ENCODE measurements around the gene RRAGA. TPM values are rescaled to one million over a fixed set of nuclear protein-coding genes. Genes with fewer than 3 reads are reported as not detected.
A peak's percentile ranks its signal among the peaks of the same experiment; 100 is the strongest.

RRAGA gene, protein sequence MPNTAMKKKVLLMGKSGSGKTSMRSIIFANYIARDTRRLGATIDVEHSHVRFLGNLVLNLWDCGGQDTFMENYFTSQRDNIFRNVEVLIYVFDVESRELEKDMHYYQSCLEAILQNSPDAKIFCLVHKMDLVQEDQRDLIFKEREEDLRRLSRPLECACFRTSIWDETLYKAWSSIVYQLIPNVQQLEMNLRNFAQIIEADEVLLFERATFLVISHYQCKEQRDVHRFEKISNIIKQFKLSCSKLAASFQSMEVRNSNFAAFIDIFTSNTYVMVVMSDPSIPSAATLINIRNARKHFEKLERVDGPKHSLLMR
- total RNA-seq = 54.6 and 59.5 TPM in 2 replicates

DNA sequence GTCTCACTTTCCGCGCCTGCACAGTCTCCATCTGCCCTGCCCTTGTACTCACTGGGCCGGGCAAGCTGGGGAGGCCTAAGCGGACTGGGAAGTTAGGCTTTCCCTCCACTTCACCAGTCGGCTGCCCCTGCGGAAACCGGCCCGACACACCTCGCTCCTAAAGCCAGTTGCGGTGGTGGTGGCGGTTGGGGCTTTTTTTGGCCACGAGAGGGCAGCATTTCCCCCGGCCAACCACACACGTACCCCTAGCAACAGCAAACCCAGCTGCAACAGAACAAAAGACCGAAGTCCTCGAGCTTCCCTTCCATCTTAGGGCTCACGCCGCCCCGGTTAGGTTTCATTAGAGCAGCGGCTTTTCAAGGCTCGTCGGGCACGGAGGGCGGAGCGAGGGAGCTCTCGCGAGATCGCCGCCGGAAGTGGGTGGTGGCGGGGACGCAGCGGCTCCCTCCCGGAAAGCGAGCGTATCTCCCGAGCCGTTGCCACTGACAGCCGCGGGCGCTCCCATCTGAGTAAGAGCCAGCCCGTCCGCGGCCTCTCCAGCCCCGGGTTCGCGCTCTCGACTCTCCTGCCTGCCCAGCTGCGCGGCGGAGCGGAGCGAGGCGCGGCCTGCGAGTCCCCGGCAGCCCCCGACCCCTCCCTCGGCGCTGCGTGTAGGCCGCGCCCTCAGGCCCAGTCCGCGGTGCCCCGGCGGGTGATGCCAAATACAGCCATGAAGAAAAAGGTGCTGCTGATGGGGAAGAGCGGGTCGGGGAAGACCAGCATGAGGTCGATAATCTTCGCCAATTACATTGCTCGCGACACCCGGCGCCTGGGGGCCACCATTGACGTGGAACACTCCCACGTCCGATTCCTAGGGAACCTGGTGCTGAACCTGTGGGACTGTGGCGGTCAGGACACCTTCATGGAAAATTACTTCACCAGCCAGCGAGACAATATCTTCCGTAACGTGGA lies at the start of gene RRAGA:
TSS of gene RRAGA (plus strand) at position 462 of the 951 bp plus-strand sequence. CDS start at position 695, 233 bp downstream.
- H3K4me3 ChIP-seq (ENCODE audit: insufficient read depth, low read length) = peak within 1 kb of the TSS; percentile 85
- no peaks in the 10 kb centered on the region for H3K9me3 ChIP-seq (ENCODE audit: low read depth, low read length)
- H4K20me1 ChIP-seq (ENCODE audit: insufficient read depth, low read length) = peaks cover 10% of the 10 kb centered on the region
- no peaks in the 10 kb centered on the region for H3K27me3 ChIP-seq (ENCODE audit: insufficient read depth, low read length)
- peak within 1 kb of the TSS; percentile 89 for H3K4me2 ChIP-seq (ENCODE audit: insufficient read depth, low read length)
- H2AFZ ChIP-seq (ENCODE audit: low read length) = peak within 1 kb of the TSS; percentile 97
- H3K27ac ChIP-seq (ENCODE audit: low read depth, low read length) = peak within 1 kb of the TSS; percentile 87
- H3K79me2 ChIP-seq (ENCODE audit: insufficient read depth, low read length) = peaks cover 31% of the 10 kb centered on the region
- no peaks in the 10 kb centered on the region for H3K36me3 ChIP-seq (ENCODE audit: insufficient read depth, low read length)
- peaks cover 13% of the 10 kb centered on the region for H3K4me1 ChIP-seq (ENCODE audit: insufficient read depth, low read length)
- DNase-seq (ENCODE audit: insufficient read length, low spot score, missing footprints) = peak; percentile 96
- TF ChIP-seq, protein P1, sequence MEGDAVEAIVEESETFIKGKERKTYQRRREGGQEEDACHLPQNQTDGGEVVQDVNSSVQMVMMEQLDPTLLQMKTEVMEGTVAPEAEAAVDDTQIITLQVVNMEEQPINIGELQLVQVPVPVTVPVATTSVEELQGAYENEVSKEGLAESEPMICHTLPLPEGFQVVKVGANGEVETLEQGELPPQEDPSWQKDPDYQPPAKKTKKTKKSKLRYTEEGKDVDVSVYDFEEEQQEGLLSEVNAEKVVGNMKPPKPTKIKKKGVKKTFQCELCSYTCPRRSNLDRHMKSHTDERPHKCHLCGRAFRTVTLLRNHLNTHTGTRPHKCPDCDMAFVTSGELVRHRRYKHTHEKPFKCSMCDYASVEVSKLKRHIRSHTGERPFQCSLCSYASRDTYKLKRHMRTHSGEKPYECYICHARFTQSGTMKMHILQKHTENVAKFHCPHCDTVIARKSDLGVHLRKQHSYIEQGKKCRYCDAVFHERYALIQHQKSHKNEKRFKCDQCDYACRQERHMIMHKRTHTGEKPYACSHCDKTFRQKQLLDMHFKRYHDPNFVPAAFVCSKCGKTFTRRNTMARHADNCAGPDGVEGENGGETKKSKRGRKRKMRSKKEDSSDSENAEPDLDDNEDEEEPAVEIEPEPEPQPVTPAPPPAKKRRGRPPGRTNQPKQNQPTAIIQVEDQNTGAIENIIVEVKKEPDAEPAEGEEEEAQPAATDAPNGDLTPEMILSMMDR (IDR thresholded peaks at IDR 0.05; ENCODE audit: extremely low read depth, low read depth, low read length) = peak; percentile 84

DNA sequence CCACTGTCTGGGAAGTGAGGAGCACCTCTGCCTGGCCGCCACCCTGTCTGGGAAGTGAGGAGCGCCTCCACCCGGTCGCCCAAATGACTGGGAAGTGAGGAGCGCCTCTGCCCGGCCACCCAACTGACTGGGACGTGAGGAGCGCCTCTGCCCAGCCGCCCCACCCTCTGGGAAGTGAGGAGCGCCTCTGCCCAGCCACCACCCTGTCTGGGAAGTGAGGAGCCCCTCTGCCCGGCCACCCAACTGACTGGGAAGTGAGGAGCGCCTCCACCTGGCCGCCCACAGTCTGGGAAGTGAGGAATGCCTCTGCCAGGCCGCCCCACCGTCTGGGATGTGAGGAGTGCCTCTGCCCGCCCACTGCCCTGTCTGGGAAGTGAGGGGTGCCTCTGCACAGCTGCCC lies 49.1 kb upstream of the RRAGA start:
- no peak overlapping the region for H3K4me3 ChIP-seq (ENCODE audit: insufficient read depth, low read length)
- no peak overlapping the region for H2AFZ ChIP-seq (ENCODE audit: low read length)
- no peaks in the 10 kb centered on the region for H3K79me2 ChIP-seq (ENCODE audit: insufficient read depth, low read length)
- H3K4me2 ChIP-seq (ENCODE audit: insufficient read depth, low read length) = no peak overlapping the region
- no peaks in the 10 kb centered on the region for H3K9me3 ChIP-seq (ENCODE audit: low read depth, low read length)
- no peak overlapping the region for H3K27ac ChIP-seq (ENCODE audit: low read depth, low read length)
- no peaks in the 10 kb centered on the region for H3K4me1 ChIP-seq (ENCODE audit: insufficient read depth, low read length)
- no peaks in the 10 kb centered on the region for H3K27me3 ChIP-seq (ENCODE audit: insufficient read depth, low read length)
- H4K20me1 ChIP-seq (ENCODE audit: insufficient read depth, low read length) = no peaks in the 10 kb centered on the region
- TF ChIP-seq, protein P1 (IDR thresholded peaks at IDR 0.05; ENCODE audit: extremely low read depth, low read depth, low read length) = no peak
- H3K36me3 ChIP-seq (ENCODE audit: insufficient read depth, low read length) = no peaks in the 10 kb centered on the region
- DNase-seq (ENCODE audit: insufficient read length, low spot score, missing footprints) = no peak

DNA sequence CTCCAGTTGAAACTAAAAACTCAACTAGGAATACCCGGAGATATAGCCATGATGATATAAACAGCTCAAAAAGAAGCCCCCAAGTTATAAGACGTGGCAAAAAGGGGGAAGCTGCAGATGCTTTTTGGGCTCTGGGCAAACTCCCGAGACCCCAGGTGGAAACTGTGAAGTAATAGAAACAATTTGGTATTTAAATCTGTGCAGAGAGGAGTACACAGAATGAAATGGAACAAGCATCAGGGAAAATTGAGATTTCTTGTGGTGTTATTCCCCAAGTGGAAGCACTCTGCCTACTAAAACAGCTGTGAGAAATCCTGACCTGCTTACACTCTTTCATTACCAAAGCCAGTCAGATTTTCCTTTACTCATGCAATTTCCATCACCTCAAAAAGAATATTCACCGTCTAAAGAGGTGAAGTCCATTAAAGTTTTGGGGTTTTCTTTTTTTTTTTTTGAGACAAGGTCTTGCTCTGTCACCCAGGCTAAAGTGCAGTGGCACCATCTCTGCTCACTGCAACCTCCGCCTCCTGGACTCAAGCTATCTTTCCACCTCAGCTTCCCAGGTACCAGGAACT lies 39.7 kb upstream of the RRAGA start:
- TF ChIP-seq, protein P1 (IDR thresholded peaks at IDR 0.05; ENCODE audit: extremely low read depth, low read depth, low read length) = no peak

More for the DNA sequence above, 39.7 kb upstream of the RRAGA start:
- Histone ChIP-seq H3K79me2 (ENCODE audit: insufficient read depth, low read length) (no peaks in the 10 kb centered on the region), H3K4me3 (ENCODE audit: insufficient read depth, low read length) (no peak overlapping the region), H3K4me1 (ENCODE audit: insufficient read depth, low read length) (peaks cover 4% of the 10 kb centered on the region), H3K9me3 (ENCODE audit: low read depth, low read length) (no peaks in the 10 kb centered on the region), H2AFZ (ENCODE audit: low read length) (peak overlapping the region; percentile 26), H3K27ac (ENCODE audit: low read depth, low read length) (no peak overlapping the region), H3K27me3 (ENCODE audit: insufficient read depth, low read length) (no peaks in the 10 kb centered on the region), H4K20me1 (ENCODE audit: insufficient read depth, low read length) (no peaks in the 10 kb centered on the region), H3K36me3 (ENCODE audit: insufficient read depth, low read length) (no peaks in the 10 kb centered on the region), H3K4me2 (ENCODE audit: insufficient read depth, low read length) (no peak overlapping the region)
- DNase-seq (ENCODE audit: insufficient read length, low spot score, missing footprints) = no peak

Measured in osteoblast (primary cell).